K562 (cell line): Measurements from ENCODE around the gene POLD2. TPM values are rescaled to one million over a fixed set of nuclear protein-coding genes. Genes with fewer than 3 reads are reported as not detected.

Experiments used
- CAMTA2 ChIP-seq: fragments of 250-450 bp; sonication (Bioruptor Pico); conservative IDR thresholded peaks from 2 replicates; pipeline ENCODE4 v1.5.1; 2022
- DACH1 ChIP-seq: fragments of 450-650 bp; IDR thresholded peaks from 2 replicates; pipeline ENCODE4 v1.6.1; 2018; ENCODE audit not compliant: partially characterized antibody
- DNMT1 ChIP-seq: fragments of 450-650 bp; IDR thresholded peaks from 2 replicates; pipeline ENCODE4 v1.6.1; 2016; ENCODE audit warnings: antibody characterized with exemption, mild to moderate bottlenecking
- HDAC3 ChIP-seq: fragments of 450-650 bp; IDR thresholded peaks from 2 replicates; pipeline ENCODE4 v1.6.1; 2018; ENCODE audit warnings: borderline replicate concordance, mild to moderate bottlenecking, moderate library complexity; ENCODE audit not compliant: partially characterized antibody
- KLF16 ChIP-seq: IDR thresholded peaks from 2 replicates; pipeline ENCODE4 v1.6.1; 2016; ENCODE audit warnings: antibody characterized with exemption
- MTA3 ChIP-seq: fragments of 450-650 bp; formaldehyde crosslinking; IDR thresholded peaks from 2 replicates; pipeline ENCODE4 v1.6.1; 2017; ENCODE audit warnings: mild to moderate bottlenecking, borderline replicate concordance
- NCOR1 ChIP-seq: fragments of 450-650 bp; IDR thresholded peaks from 2 replicates; pipeline ENCODE4 v1.6.1; 2016; ENCODE audit warnings: mild to moderate bottlenecking, moderate library complexity
- NFXL1 ChIP-seq: fragments of 450-650 bp; formaldehyde crosslinking; IDR thresholded peaks from 2 replicates; pipeline ENCODE4 v1.4.0; 2021; ENCODE audit warnings: mild to moderate bottlenecking
- RUNX1 ChIP-seq: sonication (generic); IDR thresholded peaks from 2 replicates; pipeline ENCODE4 v1.6.1; 2016; ENCODE audit warnings: antibody characterized with exemption, low read depth
- WHSC1 ChIP-seq: IDR thresholded peaks from one replicate; pipeline ENCODE4 v1.6.1; 2012; ENCODE audit warnings: low read length, control low read depth, inconsistent platforms
- ZNF140 ChIP-seq: fragments of 250-450 bp; sonication (Bioruptor Pico); IDR thresholded peaks from 2 replicates; pipeline ENCODE4 v1.8.0; 2021; ENCODE audit warnings: moderate library complexity, mild to moderate bottlenecking, inconsistent platforms
- polyA plus RNA-seq, 8 experiments: library from polyadenylated mRNA; depleted of rRNA in 4 of 8; stranded (reverse) in 5 of 8; unstranded in 3 of 8; fragments of >200 nt; fragmentation: Nextera tagmentation in 2 of 8; fragmentation: Illumina TruSeq in 1 of 8; extraction: Ambion mirVana in 2 of 8; extraction: Trizol in 1 of 8; gene quantifications; 2 replicates each; pipeline versions ENCODE4 v1.2.1 to v1.2.3, GENCODE V29; 2011 to 2014; ENCODE audit warnings: inconsistent platforms in 1 of 8, missing spikeins in 1 of 8
- total RNA-seq, 7 experiments: library from RNA; depleted of rRNA in 6 of 7; stranded (reverse); fragments of >200 nt in 6 of 7; fragmentation: Illumina TruSeq in 2 of 7; extraction: Trizol in 2 of 7; gene quantifications; 2 replicates each; pipeline versions ENCODE4 v1.2.1 to v1.2.3, GENCODE V29; 2011 to 2021; ENCODE audit warnings: low replicate concordance in 1 of 7
- TF ChIP-seq, protein P1 (sequence below): fragments of 250-450 bp; sonication (Bioruptor Pico); IDR thresholded peaks from 2 replicates; pipeline ENCODE4 v1.4.0; 2020; ENCODE audit warnings: mild to moderate bottlenecking, moderate library complexity, borderline replicate concordance
- TF ChIP-seq, protein P2 (sequence below): IDR thresholded peaks from 3 replicates; pipeline ENCODE4 v1.6.1; 2011; ENCODE audit warnings: borderline replicate concordance, mild to moderate bottlenecking, moderate library complexity; ENCODE audit not compliant: insufficient read length; ENCODE audit errors: extremely low read depth
- TF ChIP-seq, protein P3 (sequence below), 2 experiments: IDR thresholded peaks; 2 replicates each; pipeline ENCODE4 v1.6.1; 2011; ENCODE audit warnings: borderline replicate concordance in 1 of 2, control low read depth in 1 of 2, low read depth in 1 of 2, low read length in 1 of 2, mild to moderate bottlenecking in 1 of 2, mixed read lengths in 1 of 2, moderate library complexity in 1 of 2; ENCODE audit not compliant: insufficient read depth in 1 of 2, insufficient read length in 1 of 2, poor library complexity in 1 of 2, severe bottlenecking in 1 of 2; ENCODE audit errors: extremely low read depth in 1 of 2
- TF ChIP-seq, protein P4 (sequence below): sonication (generic); formaldehyde crosslinking; IDR thresholded peaks from 2 replicates; pipeline ENCODE4 v1.8.0; 2022; ENCODE audit warnings: missing genetic modification reagents, mild to moderate bottlenecking, moderate library complexity, borderline replicate concordance
- TF ChIP-seq, protein P5 (sequence below): fragments of 450-650 bp; formaldehyde crosslinking; conservative IDR thresholded peaks from 2 replicates; pipeline ENCODE4 v1.4.0; 2022; ENCODE audit warnings: mild to moderate bottlenecking, missing genetic modification characterization

Gene POLD2
- total and polyA plus RNA-seq, 9 of the 15 experiments (the other 6 are each of a cell fraction or from before 2014, with no cell fraction given), result 29.7 to 259 (median 225) TPM

DNA sequence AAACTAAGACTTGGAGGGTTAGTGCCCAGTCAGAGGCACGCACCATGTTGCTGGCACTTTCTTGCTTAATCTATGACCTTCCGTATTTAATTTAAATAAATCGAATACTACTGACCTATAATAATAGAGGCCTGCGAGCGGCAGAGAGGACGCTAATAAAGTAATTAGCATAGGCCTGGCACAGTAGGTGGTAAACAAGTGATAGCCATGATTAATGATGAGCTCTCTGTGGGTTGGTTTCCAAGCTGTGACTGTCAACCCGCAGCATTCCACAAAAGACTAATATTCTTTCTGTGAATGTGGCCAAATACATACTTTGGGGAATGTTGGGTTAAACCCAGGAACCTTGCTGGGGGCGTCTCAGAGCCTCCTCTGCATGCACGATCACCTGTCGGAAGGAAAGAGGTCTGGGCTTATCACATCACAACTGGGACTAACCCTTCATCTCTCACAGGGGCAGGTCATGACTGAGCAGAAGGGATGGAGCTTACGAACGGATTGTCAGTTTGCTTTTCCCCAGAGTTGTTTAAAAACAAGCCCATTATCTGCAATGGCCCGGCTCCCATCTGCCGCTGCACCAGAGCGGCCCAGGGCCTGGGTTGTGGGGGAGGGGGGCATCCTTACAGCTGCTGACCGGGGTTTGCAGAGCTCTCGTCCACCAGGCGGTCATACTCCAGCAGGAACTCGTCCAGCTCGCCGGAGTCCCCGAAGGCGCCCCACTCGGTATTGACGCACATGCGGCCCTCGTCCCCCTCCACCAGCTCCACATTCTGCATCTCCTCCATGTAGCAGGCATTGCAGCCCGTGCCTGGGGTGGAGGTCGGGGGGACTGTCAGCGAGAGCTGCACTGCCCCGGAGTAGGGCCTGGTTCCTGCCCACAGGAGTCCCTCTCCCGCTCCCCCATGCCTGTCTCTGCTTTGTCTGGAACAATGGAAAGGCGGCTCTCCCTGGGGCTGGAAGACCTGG, 24.0 kb upstream of the POLD2 start (continued):
- TF ChIP-seq RUNX1, result no peak
- TF ChIP-seq, protein P1, sequence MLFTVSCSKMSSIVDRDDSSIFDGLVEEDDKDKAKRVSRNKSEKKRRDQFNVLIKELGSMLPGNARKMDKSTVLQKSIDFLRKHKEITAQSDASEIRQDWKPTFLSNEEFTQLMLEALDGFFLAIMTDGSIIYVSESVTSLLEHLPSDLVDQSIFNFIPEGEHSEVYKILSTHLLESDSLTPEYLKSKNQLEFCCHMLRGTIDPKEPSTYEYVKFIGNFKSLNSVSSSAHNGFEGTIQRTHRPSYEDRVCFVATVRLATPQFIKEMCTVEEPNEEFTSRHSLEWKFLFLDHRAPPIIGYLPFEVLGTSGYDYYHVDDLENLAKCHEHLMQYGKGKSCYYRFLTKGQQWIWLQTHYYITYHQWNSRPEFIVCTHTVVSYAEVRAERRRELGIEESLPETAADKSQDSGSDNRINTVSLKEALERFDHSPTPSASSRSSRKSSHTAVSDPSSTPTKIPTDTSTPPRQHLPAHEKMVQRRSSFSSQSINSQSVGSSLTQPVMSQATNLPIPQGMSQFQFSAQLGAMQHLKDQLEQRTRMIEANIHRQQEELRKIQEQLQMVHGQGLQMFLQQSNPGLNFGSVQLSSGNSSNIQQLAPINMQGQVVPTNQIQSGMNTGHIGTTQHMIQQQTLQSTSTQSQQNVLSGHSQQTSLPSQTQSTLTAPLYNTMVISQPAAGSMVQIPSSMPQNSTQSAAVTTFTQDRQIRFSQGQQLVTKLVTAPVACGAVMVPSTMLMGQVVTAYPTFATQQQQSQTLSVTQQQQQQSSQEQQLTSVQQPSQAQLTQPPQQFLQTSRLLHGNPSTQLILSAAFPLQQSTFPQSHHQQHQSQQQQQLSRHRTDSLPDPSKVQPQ, result no peak
- TF ChIP-seq, protein P2, sequence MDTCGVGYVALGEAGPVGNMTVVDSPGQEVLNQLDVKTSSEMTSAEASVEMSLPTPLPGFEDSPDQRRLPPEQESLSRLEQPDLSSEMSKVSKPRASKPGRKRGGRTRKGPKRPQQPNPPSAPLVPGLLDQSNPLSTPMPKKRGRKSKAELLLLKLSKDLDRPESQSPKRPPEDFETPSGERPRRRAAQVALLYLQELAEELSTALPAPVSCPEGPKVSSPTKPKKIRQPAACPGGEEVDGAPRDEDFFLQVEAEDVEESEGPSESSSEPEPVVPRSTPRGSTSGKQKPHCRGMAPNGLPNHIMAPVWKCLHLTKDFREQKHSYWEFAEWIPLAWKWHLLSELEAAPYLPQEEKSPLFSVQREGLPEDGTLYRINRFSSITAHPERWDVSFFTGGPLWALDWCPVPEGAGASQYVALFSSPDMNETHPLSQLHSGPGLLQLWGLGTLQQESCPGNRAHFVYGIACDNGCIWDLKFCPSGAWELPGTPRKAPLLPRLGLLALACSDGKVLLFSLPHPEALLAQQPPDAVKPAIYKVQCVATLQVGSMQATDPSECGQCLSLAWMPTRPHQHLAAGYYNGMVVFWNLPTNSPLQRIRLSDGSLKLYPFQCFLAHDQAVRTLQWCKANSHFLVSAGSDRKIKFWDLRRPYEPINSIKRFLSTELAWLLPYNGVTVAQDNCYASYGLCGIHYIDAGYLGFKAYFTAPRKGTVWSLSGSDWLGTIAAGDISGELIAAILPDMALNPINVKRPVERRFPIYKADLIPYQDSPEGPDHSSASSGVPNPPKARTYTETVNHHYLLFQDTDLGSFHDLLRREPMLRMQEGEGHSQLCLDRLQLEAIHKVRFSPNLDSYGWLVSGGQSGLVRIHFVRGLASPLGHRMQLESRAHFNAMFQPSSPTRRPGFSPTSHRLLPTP, result no peak
- no peak for TF ChIP-seq CAMTA2 (CRISPR knock-in tag)
- peak; percentile 68; the same call in 1 of the 2 replicates for TF ChIP-seq KLF16
- TF ChIP-seq WHSC1, result no peak
- TF ChIP-seq, protein P3, sequence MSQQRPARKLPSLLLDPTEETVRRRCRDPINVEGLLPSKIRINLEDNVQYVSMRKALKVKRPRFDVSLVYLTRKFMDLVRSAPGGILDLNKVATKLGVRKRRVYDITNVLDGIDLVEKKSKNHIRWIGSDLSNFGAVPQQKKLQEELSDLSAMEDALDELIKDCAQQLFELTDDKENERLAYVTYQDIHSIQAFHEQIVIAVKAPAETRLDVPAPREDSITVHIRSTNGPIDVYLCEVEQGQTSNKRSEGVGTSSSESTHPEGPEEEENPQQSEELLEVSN (IDR thresholded peaks at IDR 0.05; ENCODE audit: borderline replicate concordance in 1 of 2, extremely low read depth in 1 of 2, insufficient read depth in 1 of 2, insufficient read length in 1 of 2, low read depth in 1 of 2, low read length in 1 of 2, poor library complexity in 1 of 2, severe bottlenecking in 1 of 2), result peak; percentile 49 to 52
- TF ChIP-seq NCOR1, result peak; percentile 88
- TF ChIP-seq, protein P4, sequence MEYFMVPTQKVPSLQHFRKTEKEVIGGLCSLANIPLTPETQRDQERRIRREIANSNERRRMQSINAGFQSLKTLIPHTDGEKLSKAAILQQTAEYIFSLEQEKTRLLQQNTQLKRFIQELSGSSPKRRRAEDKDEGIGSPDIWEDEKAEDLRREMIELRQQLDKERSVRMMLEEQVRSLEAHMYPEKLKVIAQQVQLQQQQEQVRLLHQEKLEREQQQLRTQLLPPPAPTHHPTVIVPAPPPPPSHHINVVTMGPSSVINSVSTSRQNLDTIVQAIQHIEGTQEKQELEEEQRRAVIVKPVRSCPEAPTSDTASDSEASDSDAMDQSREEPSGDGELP, result peak; percentile 98
- no peak for TF ChIP-seq DNMT1
- TF ChIP-seq DACH1, result peak; percentile 79
- no peak for TF ChIP-seq ZNF140 (CRISPR knock-in tag)
- TF ChIP-seq, protein P5, sequence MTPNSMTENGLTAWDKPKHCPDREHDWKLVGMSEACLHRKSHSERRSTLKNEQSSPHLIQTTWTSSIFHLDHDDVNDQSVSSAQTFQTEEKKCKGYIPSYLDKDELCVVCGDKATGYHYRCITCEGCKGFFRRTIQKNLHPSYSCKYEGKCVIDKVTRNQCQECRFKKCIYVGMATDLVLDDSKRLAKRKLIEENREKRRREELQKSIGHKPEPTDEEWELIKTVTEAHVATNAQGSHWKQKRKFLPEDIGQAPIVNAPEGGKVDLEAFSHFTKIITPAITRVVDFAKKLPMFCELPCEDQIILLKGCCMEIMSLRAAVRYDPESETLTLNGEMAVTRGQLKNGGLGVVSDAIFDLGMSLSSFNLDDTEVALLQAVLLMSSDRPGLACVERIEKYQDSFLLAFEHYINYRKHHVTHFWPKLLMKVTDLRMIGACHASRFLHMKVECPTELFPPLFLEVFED, result no peak
- no peak for TF ChIP-seq NFXL1 (CRISPR knock-in tag)
- TF ChIP-seq MTA3, result peak; percentile 57; the same call in 1 of the 2 replicates
- TF ChIP-seq HDAC3, result no peak
